Measurements from ENCODE around the gene PIP4K2A.

GRCh38 chr10:22551681-22552365, 162.6 kb downstream of the PIP4K2A start:
- no peak for TF ChIP-seq EZH2 (IDR thresholded peaks at IDR 0.05)
- TF ChIP-seq POLR2AphosphoS5 (IDR thresholded peaks at IDR 0.05; ENCODE audit: borderline replicate concordance, low read depth, low read length) = no peak

Data from SK-N-MC (cell line).